Fibroblast of pulmonary artery (primary cell): ENCODE results near the gene LATS2.

Experiments used
- DNase-seq: peaks from one replicate; pipeline ENCODE4 v3.0.0-alpha.2; 2010; ENCODE audit warnings: low read depth
- H3K4me3 ChIP-seq: replicated peaks from 2 replicates; pipeline ENCODE4 v1.5.1; 2011; ENCODE audit warnings: low read depth, mild to moderate bottlenecking, control low read depth, low read length, moderate library complexity
- TF ChIP-seq, protein P1 (sequence below): IDR thresholded peaks from 2 replicates; pipeline ENCODE4 v1.5.1; 2011; ENCODE audit warnings: mild to moderate bottlenecking, control low read depth, low read length, inconsistent platforms; ENCODE audit errors: missing control alignments

Gene LATS2

GRCh38 chr13:21032656-21033055, 28.7 kb downstream of the LATS2 start:
- H3K4me3 ChIP-seq = no peak overlapping the region
- DNase-seq = no peak
- TF ChIP-seq, protein P1, sequence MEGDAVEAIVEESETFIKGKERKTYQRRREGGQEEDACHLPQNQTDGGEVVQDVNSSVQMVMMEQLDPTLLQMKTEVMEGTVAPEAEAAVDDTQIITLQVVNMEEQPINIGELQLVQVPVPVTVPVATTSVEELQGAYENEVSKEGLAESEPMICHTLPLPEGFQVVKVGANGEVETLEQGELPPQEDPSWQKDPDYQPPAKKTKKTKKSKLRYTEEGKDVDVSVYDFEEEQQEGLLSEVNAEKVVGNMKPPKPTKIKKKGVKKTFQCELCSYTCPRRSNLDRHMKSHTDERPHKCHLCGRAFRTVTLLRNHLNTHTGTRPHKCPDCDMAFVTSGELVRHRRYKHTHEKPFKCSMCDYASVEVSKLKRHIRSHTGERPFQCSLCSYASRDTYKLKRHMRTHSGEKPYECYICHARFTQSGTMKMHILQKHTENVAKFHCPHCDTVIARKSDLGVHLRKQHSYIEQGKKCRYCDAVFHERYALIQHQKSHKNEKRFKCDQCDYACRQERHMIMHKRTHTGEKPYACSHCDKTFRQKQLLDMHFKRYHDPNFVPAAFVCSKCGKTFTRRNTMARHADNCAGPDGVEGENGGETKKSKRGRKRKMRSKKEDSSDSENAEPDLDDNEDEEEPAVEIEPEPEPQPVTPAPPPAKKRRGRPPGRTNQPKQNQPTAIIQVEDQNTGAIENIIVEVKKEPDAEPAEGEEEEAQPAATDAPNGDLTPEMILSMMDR = no peak

DNA sequence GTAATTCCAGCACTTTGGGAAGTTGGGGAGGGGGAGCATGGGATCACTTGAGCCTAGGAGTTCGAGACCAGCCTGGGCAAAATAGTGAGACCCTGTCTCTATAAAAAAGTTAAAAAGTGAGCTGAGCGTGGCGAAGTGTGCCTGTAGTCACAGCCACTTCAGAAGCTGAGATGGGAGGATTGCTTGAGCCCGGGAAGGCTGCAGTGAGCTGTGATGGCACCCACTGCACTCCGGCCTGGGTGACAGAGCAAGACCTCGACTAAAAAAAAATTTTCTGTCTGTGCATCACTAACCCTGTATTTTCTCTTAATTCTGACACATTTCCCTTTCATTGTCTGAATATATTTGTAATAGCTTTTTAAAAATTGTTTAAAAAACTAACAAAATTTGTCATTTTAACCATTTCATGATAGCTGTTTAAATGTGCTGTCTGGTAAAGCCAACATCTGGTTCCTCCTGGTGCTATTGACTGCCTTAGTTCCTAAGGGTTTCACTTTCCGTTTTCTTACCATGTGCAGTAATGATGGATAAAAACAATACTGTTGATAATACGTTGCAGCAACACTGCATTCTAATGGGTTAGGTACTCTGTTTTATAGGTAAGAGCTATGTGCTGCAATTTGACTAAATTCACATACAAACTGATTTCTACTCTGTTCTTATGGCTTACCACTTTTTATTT, 29.7 kb downstream of the LATS2 start:
- no peak for DNase-seq
- TF ChIP-seq, protein P1 = no peak
- H3K4me3 ChIP-seq = no peak overlapping the region

- TF ChIP-seq, protein P1 = no peak
- DNase-seq = no peak
- no peak overlapping the region for H3K4me3 ChIP-seq
These were observed 35.8 kb downstream of the LATS2 start for GRCh38 chr13:21025539-21025938.

GRCh38 chr13:21022056-21022979, 39.1 kb downstream of the LATS2 start:
- no peak for DNase-seq
- no peak overlapping the region for H3K4me3 ChIP-seq
- TF ChIP-seq, protein P1 = no peak

DNA sequence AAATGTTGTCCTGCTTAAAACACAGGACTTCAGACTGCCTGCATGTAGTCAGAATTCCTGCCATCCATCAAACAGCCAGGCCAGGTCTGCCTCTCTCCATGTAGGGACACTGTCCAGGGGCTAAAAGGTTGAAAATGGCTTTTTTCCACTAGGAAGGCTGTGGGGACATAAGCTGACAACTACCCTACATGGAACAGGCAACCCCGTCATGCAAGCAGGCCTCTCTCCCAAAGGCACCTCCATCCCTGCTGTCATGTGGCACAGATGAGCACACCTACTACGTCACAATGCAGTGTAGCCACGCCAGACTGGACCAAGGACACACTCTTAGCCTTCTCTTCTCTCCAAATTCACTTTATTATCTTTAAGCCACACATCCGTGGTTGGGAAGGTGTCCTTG, 40.8 kb downstream of the LATS2 start:
- no peak for DNase-seq
- TF ChIP-seq, protein P1 = no peak
- no peak overlapping the region for H3K4me3 ChIP-seq

GRCh38 chr13:21020176-21020575, 41.2 kb downstream of the LATS2 start:
- TF ChIP-seq, protein P1 = no peak
- no peak overlapping the region for H3K4me3 ChIP-seq
- no peak for DNase-seq
